DND-41 (cell line): Measurements from ENCODE around the gene PRICKLE2.

Source experiments
- ATAC-seq: fragments of 200-7000 bp; cut with Tn5 transposase; 3 replicates; pipeline ENCODE4 v1.9.1; 2021; ENCODE audit warnings: low read depth; ENCODE audit not compliant: insufficient read depth
- DNase-seq: peaks from one replicate; pipeline ENCODE4 v3.0.0-alpha.2; 2020
- H2AFZ ChIP-seq: 2 replicates; pipeline ENCODE4 v1.6.0; 2012; ENCODE audit warnings: low read depth, low read length
- H3K27ac ChIP-seq: 2 replicates; pipeline ENCODE4 v1.5.1; 2012; ENCODE audit warnings: low read length, inconsistent platforms
- H3K27me3 ChIP-seq: fragments of 200-600 bp; sonication (generic); 2 replicates; pipeline ENCODE4 v1.6.0; 2012; ENCODE audit warnings: low read length, mild to moderate bottlenecking, inconsistent platforms; ENCODE audit not compliant: insufficient read depth, poor library complexity
- H3K36me3 ChIP-seq: 2 replicates; pipeline ENCODE4 v1.5.1; 2012; ENCODE audit warnings: low read length, inconsistent platforms; ENCODE audit not compliant: insufficient read depth
- H3K4me1 ChIP-seq: 2 replicates; pipeline ENCODE4 v1.5.1; 2012; ENCODE audit warnings: mild to moderate bottlenecking, low read length; ENCODE audit not compliant: insufficient read depth
- H3K4me2 ChIP-seq: 2 replicates; pipeline ENCODE4 v1.6.0; 2012; ENCODE audit warnings: mild to moderate bottlenecking, moderate library complexity, low read length, inconsistent platforms; ENCODE audit not compliant: insufficient read depth
- H3K4me3 ChIP-seq, 2 experiments: fragments of 200-600 bp in 1 of 2; shearing (Covaris generic) in 1 of 2; 2 replicates each; pipeline ENCODE4 v1.5.1; 2012 to 2016; ENCODE audit warnings: inconsistent platforms in 2 of 2, low read length in 2 of 2, mild to moderate bottlenecking in 2 of 2, low read depth in 1 of 2, moderate library complexity in 1 of 2
- H3K79me2 ChIP-seq: 2 replicates; pipeline ENCODE4 v1.6.0; 2012; ENCODE audit warnings: low read length, inconsistent platforms; ENCODE audit not compliant: insufficient read depth
- H3K9ac ChIP-seq: 2 replicates; pipeline ENCODE4 v1.6.0; 2012; ENCODE audit warnings: low read depth, mild to moderate bottlenecking, inconsistent platforms, low read length, moderate library complexity
- H3K9me3 ChIP-seq: 2 replicates; pipeline ENCODE4 v1.5.1; 2012; ENCODE audit warnings: low read length, moderate library complexity, mild to moderate bottlenecking, inconsistent platforms; ENCODE audit not compliant: insufficient read depth, severe bottlenecking
- H4K20me1 ChIP-seq: 2 replicates; pipeline ENCODE4 v1.6.0; 2012; ENCODE audit warnings: low read length; ENCODE audit not compliant: insufficient read depth
- EZH2 ChIP-seq: IDR thresholded peaks from 3 replicates; pipeline ENCODE4 v1.6.1; 2012; ENCODE audit warnings: borderline replicate concordance, low read depth, mild to moderate bottlenecking, moderate library complexity, low read length, inconsistent platforms; ENCODE audit not compliant: severe bottlenecking
- TF ChIP-seq, protein P1 (sequence below): IDR thresholded peaks from 2 replicates; pipeline ENCODE4 v1.5.1; 2012; ENCODE audit warnings: borderline replicate concordance, low read length, moderate library complexity, mild to moderate bottlenecking; ENCODE audit not compliant: poor library complexity, severe bottlenecking; ENCODE audit errors: extremely low read depth

Gene PRICKLE2

DNA sequence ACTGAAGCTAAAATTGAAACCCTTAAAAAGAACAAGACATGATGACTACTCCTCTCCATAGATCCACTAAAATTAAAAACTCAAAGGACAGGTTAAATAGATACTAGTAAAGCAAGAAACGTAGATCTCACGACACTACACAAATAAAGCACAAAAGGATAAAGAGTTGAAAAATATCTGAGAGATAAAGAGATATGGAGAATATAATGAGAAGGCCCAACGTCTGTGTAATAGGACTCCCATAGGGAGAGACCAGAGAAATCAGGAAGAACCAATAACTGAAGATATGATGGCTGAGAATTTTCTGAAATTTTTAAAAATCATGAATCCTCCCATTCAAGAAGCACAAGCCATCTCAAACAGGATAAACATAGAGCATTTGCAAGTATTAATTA lies 45.6 kb upstream of the PRICKLE2 start:
- H3K79me2 ChIP-seq: no peaks in the 10 kb centered on the region
- no peak for DNase-seq
- H3K27ac ChIP-seq: no peak overlapping the region
- no peak overlapping the region for H2AFZ ChIP-seq
- H3K9ac ChIP-seq: no peak overlapping the region
- H3K4me3 ChIP-seq: no peak overlapping the region
- H3K9me3 ChIP-seq: no peaks in the 10 kb centered on the region
- no peak for TF ChIP-seq EZH2
- TF ChIP-seq, protein P1, sequence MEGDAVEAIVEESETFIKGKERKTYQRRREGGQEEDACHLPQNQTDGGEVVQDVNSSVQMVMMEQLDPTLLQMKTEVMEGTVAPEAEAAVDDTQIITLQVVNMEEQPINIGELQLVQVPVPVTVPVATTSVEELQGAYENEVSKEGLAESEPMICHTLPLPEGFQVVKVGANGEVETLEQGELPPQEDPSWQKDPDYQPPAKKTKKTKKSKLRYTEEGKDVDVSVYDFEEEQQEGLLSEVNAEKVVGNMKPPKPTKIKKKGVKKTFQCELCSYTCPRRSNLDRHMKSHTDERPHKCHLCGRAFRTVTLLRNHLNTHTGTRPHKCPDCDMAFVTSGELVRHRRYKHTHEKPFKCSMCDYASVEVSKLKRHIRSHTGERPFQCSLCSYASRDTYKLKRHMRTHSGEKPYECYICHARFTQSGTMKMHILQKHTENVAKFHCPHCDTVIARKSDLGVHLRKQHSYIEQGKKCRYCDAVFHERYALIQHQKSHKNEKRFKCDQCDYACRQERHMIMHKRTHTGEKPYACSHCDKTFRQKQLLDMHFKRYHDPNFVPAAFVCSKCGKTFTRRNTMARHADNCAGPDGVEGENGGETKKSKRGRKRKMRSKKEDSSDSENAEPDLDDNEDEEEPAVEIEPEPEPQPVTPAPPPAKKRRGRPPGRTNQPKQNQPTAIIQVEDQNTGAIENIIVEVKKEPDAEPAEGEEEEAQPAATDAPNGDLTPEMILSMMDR: no peak
- no peaks in the 10 kb centered on the region for H3K27me3 ChIP-seq
- ATAC-seq: no peak
- H3K4me2 ChIP-seq: no peak overlapping the region
- no peaks in the 10 kb centered on the region for H3K36me3 ChIP-seq
- no peaks in the 10 kb centered on the region for H4K20me1 ChIP-seq
- H3K4me1 ChIP-seq: no peaks in the 10 kb centered on the region

DNA sequence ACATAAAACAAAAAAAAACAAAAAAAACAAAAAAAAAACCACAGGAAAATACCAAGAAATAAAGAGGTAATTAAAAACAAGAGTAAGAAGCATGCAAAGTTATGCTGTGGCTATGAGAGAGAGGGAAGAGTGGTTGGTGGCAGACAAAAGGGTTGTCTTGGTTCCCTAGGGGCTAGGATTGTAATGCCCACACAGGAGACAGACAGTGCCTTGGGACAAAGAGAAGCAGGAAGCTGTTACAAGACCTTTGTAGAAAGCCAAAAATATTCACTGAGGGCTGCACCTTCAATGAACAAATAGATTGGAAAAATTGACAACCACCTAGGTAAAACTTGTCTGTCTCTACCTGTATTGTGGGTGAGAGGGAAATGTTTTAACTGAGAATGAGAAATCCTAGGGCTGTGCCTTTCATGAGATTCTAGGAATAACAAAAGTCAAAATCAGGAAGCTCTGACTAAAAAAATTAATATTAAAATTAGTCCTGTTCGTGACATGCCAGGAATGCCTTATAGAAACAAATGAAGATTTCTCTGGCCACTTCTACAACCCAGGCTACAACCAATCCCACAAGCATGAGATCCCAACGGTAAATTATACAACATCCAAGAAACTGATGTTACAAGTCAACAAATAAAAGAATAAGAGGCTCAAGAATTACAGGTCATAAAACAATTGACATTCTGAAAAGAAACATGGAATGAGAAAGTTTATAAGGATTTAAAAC lies 45.0 kb upstream of the PRICKLE2 start:
- Histone ChIP-seq H3K4me2 (no peak overlapping the region), H3K9ac (no peak overlapping the region), H3K9me3 (no peaks in the 10 kb centered on the region), H3K36me3 (no peaks in the 10 kb centered on the region), H3K79me2 (no peaks in the 10 kb centered on the region), H3K27ac (no peak overlapping the region), H2AFZ (no peak overlapping the region), H3K27me3 (no peaks in the 10 kb centered on the region), H3K4me3 (no peak overlapping the region), H3K4me1 (no peaks in the 10 kb centered on the region), H4K20me1 (no peaks in the 10 kb centered on the region)
- no peak for ATAC-seq
- no peak for DNase-seq
- TF ChIP-seq, protein P1: no peak
- TF ChIP-seq EZH2: no peak

DNA sequence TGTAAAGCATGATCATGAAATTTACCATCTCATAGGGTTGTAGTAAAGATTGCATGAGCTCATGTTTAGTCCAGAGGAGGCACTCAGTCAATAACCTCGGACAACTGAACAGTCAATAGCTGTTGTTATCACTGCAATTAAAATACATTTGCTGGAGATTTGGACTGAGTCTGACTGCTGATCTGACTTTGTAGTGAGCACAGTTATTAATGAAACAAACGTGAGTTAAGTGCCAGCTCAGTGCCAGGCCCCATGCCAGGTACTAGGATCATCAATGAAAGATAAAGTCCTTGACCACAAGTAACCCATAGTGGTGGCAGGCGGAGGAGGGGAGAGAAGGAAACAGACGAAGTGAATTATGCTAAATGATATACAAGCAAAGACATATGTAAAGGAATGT lies 43.7 kb upstream of the PRICKLE2 start:
- H3K27me3 ChIP-seq: no peaks in the 10 kb centered on the region
- H3K27ac ChIP-seq: no peak overlapping the region
- H3K9me3 ChIP-seq: no peaks in the 10 kb centered on the region
- no peaks in the 10 kb centered on the region for H3K36me3 ChIP-seq
- H3K9ac ChIP-seq: no peak overlapping the region
- no peaks in the 10 kb centered on the region for H3K4me1 ChIP-seq
- no peak overlapping the region for H3K4me2 ChIP-seq
- H4K20me1 ChIP-seq: no peaks in the 10 kb centered on the region
- TF ChIP-seq, protein P1: no peak
- TF ChIP-seq EZH2: no peak
- no peaks in the 10 kb centered on the region for H3K79me2 ChIP-seq
- H2AFZ ChIP-seq: no peak overlapping the region
- no peak for DNase-seq
- ATAC-seq: no peak
- no peak overlapping the region for H3K4me3 ChIP-seq
